ENCODE results near the gene EMSY. TPM values are rescaled to one million over a fixed set of nuclear protein-coding genes. Genes with fewer than 3 reads are reported as not detected.
"Not testable (repeated sequence)": the region's sequence is repeated elsewhere in the genome, so short reads cannot be mapped to it uniquely, and the experiment has no call there.

The EMSY gene
- total RNA-seq, 4 donors from 2014 or later: 33.9 to 47.0 (median 41.5) TPM

DNA sequence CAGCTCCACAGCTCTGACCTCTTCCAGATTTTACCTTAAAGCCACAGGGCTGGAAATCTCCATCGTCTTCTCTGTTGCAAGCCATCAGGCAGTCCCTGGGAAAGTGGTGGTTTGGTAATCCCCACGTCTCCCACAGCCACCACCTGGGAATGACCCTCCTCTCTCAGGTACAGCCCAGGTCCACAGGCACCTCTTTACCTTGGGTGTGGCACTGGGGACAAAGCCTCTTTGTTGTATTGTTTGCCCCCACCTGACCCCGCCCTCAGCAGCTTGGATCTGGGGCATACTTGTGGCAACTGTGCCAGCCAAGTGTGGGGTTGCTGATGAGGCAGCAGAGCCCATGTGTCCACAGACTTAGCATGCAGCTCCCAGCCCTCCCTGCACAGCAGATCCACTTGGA is 148.1 kb downstream of the EMSY start:
- Histone ChIP-seq H3K9me3 (no peaks in the 10 kb centered on the region), H3K27me3 (no peaks in the 10 kb centered on the region), H3K27ac (no peak overlapping the region), H3K36me3 (no peaks in the 10 kb centered on the region), H3K4me1 (peaks cover 0 to 12% (median 0%) of the 10 kb centered on the region in 4 donors), H3K4me3 (no peak overlapping the region)
- 78 to 81% methylated on average over 3 of the region's 3 CpGs for WGBS, 2 donors
- DNase-seq (ENCODE audit: low spot score in 2 of 2): no peak
- TF ChIP-seq POLR2A (IDR thresholded peaks at IDR 0.05) (no peak), EP300 (IDR thresholded peaks at IDR 0.05) (no peak)
- TF ChIP-seq, protein P1, sequence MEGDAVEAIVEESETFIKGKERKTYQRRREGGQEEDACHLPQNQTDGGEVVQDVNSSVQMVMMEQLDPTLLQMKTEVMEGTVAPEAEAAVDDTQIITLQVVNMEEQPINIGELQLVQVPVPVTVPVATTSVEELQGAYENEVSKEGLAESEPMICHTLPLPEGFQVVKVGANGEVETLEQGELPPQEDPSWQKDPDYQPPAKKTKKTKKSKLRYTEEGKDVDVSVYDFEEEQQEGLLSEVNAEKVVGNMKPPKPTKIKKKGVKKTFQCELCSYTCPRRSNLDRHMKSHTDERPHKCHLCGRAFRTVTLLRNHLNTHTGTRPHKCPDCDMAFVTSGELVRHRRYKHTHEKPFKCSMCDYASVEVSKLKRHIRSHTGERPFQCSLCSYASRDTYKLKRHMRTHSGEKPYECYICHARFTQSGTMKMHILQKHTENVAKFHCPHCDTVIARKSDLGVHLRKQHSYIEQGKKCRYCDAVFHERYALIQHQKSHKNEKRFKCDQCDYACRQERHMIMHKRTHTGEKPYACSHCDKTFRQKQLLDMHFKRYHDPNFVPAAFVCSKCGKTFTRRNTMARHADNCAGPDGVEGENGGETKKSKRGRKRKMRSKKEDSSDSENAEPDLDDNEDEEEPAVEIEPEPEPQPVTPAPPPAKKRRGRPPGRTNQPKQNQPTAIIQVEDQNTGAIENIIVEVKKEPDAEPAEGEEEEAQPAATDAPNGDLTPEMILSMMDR (IDR thresholded peaks at IDR 0.05): no peak

DNA sequence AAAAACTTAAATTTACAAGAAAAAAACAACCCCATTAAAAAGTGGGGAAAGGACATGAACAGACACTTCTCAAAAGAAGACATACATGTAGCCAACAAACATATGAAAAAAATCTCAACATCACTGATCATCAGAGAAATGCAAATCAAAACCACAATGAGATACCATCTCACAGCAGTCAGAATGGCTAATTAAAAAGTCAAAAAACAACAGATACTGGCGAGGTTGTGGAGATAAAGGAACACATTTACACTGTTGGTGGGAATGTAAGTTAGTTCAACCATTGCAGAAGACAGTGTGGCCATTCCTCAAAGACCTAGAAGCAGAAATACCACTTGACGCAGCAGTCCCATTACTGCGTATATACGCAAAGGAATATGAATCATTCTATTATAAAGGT is 150.3 kb downstream of the EMSY start:
- not testable (repeated sequence) for H3K4me3 ChIP-seq; H3K9me3 ChIP-seq; DNase-seq (ENCODE audit: low spot score in 2 of 2); H3K27ac ChIP-seq; H3K27me3 ChIP-seq; H3K36me3 ChIP-seq
- 92 to 96% methylated on average over 4 of the region's 4 CpGs for WGBS, 2 donors
- H3K4me1 ChIP-seq: peaks cover 0 to 16% (median 0%) of the 10 kb centered on the region in 4 donors

DNA sequence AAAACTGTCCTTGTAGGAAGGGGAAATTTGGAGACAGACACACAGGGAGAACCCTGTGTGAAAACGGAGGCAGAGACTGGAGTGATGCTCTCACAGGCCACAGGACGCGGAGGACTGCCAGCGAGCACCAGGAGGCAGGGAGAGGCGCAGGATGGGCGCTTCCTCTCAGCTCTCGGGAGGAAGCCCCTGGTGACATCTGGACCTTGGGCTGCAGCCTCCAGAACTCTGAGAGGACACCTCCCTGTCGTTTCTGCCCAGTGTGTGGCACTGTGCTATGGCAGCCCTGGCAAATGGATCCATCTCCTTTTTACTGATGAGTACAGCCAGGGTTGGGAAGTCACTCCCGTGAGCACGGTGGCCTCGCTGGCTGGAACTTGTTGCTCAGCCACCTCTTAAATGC is 151.8 kb downstream of the EMSY start:
- Histone ChIP-seq H3K27me3 (no peaks in the 10 kb centered on the region), H3K4me1 (peaks cover 0 to 16% (median 0%) of the 10 kb centered on the region in 4 donors), H3K27ac (no peak overlapping the region), H3K36me3 (no peaks in the 10 kb centered on the region), H3K9me3 (no peaks in the 10 kb centered on the region), H3K4me3 (no peak overlapping the region)
- no peak for DNase-seq (ENCODE audit: low spot score in 2 of 2)
- WGBS, 2 donors: 75 to 81% methylated on average over 9 to 11 of the region's 11 CpGs
- TF ChIP-seq EP300 (IDR thresholded peaks at IDR 0.05): no peak
- TF ChIP-seq POLR2A (IDR thresholded peaks at IDR 0.05): no peak
- TF ChIP-seq, protein P1 (IDR thresholded peaks at IDR 0.05): no peak

DNA sequence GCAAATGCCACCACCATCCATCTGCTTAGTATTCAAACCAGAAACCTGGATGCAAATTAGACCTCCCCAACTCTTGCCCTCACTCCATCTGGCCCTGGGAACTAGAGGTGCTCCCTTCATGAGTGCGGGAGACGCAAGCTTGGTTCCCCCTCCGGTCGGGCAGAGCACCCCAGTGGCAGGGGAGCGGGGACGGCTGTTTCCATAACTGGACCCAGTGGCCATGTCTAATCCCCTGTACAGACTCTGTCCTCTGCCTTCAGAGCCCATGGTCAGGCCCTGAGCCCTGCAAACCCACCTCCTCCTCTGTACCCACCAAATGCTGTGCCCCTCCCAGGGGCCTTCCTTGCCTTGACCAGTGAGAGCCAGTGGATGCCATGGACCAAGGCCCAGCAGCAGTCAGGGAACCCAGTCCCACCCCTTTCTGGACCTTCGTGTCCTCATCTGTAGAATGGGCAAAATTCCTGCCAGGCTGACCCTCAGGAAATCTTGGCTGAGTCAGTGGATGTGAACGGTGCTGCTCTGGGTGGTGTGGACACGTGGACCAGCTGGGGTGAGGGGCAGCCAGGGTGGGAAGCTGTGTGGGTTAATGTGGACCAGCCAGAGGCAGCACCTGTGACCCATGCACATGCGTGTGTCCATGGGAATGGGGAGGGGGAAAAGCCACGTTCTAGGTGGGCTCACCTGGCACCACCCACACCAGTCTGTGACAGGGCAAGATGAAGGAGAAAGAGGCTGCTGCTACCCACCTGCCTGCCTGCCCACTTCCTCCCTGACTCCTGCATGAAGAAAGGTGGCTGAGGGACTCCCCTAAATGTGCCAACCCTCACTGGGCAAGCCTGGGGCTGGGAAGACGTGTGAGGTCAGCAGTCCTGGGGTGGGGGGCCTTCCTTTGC is 153.0 kb downstream of the EMSY start:
- Histone ChIP-seq H3K4me3 (no peak overlapping the region), H3K36me3 (no peaks in the 10 kb centered on the region), H3K4me1 (peaks cover 0 to 23% (median 3%) of the 10 kb centered on the region in 4 donors), H3K9me3 (no peaks in the 10 kb centered on the region), H3K27ac (no peak overlapping the region), H3K27me3 (no peaks in the 10 kb centered on the region)
- TF ChIP-seq, protein P1 (IDR thresholded peaks at IDR 0.05): no peak
- DNase-seq (ENCODE audit: low spot score in 2 of 2): no peak
- WGBS, 2 donors: 72 to 76% methylated on average over 12 of the region's 12 CpGs

DNA sequence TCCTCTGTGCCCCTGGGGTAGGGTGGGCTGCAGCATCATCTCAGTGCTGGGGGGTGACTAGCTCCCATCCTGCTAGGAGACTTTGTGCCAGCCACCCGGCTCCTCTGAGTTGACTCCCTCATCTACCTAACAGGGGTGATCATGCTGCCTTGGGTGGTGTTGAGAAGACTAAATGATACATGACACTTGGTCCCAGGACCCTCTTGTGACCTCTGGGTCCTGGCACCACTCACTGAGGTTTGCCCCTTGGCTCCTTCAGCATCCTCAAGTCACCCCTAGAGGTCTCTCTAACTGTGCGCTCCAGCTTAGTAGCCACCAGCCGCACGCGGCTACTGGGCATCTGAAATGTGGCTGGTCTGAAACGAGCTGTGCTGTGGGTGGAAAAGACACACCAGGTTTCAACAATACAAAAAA is 153.6 kb downstream of the EMSY start:
- Histone ChIP-seq H3K9me3 (no peaks in the 10 kb centered on the region), H3K36me3 (no peaks in the 10 kb centered on the region), H3K4me3 (no peak overlapping the region), H3K27me3 (no peaks in the 10 kb centered on the region), H3K4me1 (peaks cover 0 to 29% (median 3%) of the 10 kb centered on the region in 4 donors), H3K27ac (no peak overlapping the region)
- WGBS, 2 donors: 38 to 39% methylated on average over 6 of the region's 6 CpGs
- TF ChIP-seq POLR2A (IDR thresholded peaks at IDR 0.05) (no peak), EP300 (IDR thresholded peaks at IDR 0.05) (no peak)
- TF ChIP-seq, protein P1 (IDR thresholded peaks at IDR 0.05): peak in 4 of 5 experiments; percentile 21 to 44 (median 30)
- no peak for DNase-seq (ENCODE audit: low spot score in 2 of 2)
